NCI-H526 (cell line): ENCODE data around the gene MINDY2.
"Not testable (repeated sequence)": the region's sequence is repeated elsewhere in the genome, so short reads cannot be mapped to it uniquely, and the experiment has no call there.

Experiments
- DNase-seq, 2 experiments: peaks; one replicate each; lab custom pipeline; 2025; lab: John Stamatoyannopoulos, UW

Gene MINDY2

DNA sequence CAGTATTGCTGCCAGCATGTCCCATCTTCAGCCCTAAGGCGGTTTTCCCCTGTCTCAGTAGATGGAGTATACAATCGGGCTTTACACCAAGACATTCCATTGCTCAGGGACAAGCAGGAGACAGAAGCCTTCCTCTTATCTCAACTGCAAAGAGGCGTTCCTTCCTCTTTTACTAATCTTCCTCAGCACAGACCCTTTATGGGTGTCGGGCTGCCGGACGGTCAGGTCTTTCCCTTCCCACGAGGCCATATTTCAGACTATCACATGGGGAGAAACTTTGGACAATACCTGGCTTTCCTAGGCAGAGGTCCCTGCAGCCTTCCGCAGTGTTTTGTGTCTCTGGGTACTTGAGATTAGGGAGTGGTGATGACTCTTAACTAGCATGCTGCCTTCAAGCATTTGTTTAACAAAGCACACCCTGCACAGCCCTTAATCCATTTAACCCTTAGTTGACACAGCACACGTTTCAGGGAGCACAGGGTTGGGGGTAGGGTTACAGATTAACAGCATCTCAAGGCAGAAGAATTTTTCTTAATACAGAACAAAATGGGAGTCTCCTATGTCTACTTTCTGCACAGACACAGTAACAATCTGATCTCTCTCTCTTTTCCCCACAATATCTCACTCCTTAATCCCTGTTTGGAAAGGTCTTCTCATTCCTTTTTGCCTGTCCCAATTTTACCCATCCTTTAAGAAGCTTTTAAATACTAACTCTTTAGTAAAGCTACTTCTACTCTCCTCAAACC is 62.8 kb downstream of the MINDY2 start:
- DNase-seq = peak; percentile 43 to 53

GRCh38 chr15:58839485-58839884 is 68.4 kb downstream of the MINDY2 start:
- peak in 1 of 2 experiments; percentile 23 for DNase-seq

- no peak for DNase-seq
Measured at GRCh38 chr15:58840048-58840447, 68.9 kb downstream of the MINDY2 start.

DNA sequence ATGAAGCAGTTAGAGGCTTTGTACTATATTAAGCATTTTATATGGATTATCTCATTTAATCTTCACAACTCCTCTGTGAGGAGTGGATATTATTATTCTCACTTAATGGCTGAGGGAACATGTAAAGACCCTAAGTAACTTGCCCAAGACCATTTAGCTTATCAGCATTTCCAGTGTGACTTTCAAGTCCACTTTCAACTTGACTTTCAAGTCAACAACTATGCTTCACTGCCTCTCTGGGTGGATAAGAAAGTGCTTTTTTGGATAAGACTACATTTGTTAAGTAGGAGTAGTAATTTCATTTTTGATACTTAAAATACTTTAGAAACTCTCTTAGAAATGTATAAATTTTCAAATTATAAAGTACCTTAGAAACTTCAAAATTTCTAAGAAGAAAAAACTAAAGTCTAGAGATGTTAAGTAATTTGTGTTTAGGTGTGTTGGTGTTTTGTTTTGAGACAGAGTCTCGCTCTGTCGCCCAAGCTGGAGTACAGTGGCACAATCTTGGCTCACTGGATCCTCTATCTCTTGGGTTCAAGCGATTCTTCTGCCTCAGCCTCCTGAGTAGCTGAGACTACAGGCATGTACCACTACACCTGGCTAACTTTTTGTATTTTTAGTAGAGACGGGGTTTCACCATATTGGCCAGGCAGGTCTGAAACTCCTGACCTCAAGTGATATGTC is 71.8 kb downstream of the MINDY2 start:
- no peak for DNase-seq

DNA sequence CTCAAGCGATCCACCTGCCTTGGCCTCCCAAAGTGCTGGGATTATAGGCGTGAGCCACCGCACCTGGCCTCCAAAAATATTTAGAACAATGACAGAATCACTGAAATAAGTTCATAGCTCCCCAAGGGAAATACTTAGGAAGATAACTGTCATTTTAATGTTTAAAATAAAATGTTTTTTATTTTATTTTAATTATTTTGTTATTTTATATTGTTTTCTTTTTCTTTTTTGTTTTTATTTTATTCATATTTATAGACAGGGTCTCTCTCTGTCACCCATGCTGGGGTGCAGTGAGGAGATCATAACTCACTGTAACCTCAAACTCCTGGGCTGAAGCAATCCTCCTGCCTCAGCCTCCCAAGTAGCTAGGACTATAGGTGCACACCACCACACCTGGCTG is 80.1 kb downstream of the MINDY2 start:
- not testable (repeated sequence) for DNase-seq

DNA sequence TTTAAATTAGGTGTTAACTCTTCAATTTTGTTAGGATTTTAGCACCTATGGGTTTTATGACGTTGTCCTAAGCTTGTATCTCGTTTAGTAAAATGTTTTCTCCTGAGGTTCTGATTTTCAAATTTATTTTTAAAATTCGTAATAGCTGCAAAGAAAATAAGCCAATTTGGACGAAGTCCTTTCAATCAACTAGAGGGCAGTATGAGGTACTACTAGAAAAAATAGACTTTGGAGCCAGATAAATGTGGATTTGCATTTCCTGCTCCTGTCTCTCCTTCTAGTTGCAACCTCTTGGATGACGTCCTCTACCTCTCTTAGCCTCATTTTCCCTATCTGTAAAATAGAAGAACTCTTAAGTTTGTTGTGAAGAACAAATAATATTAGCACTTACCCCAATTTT is 81.2 kb downstream of the MINDY2 start:
- DNase-seq = peak; percentile 10 to 51

- no peak for DNase-seq
Measured at GRCh38 chr15:58854593-58854992, 83.5 kb downstream of the MINDY2 start.

DNA sequence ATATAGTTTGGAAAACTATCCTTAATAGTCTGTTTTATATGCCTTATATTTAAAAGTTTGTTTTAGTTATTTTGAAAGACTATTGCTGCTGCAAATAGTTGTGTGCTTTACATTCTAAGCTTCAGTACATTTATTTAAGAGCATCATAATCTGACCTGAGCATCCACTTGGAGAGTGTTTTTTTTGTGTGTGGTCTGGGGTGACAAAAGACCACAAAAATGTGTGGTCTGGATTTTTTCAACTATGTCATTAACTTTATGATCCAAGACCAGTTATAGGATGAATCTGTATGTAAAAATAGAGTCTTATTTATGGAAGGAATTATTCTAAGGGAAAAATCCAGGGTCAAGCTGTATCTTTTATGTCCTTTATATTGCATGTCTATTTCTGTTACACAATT is 85.0 kb downstream of the MINDY2 start:
- DNase-seq = no peak

DNA sequence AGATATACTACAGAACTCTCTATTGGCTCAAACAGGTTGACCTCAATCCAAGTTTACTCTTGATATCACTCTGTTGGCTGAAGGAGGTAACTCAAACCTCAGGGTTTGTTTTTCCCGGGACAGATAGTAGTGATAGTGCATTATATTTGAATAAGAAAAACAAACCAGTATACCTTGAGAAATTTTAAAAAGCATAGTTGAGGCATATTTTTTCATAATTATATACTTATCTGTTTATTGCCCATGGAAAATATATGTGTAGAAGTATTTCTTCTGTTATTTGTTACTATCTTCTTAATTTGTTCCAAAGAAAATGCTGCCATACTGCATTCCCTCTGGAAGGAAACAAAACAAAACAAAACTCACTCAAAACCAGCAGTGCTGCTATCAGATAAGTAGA is 85.5 kb downstream of the MINDY2 start:
- DNase-seq = not testable (repeated sequence)

DNA sequence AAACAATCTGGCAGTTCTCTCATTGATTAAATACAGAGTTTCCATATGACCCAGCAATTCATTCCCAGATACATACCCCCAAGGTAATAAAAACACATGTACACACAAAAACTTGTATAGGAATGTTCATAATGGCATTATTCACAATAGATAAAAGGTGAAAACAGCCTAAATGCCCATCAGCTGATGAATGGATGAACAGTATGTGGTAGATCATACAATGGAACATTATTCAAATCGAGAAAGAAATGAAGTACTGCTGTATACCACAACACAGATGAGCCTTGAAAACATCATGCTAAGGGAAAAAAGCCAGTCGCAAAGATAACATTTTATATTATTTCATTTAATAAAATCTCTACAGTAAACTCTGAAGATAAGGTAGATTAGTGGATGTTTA is 91.2 kb downstream of the MINDY2 start:
- DNase-seq = no peak

DNA sequence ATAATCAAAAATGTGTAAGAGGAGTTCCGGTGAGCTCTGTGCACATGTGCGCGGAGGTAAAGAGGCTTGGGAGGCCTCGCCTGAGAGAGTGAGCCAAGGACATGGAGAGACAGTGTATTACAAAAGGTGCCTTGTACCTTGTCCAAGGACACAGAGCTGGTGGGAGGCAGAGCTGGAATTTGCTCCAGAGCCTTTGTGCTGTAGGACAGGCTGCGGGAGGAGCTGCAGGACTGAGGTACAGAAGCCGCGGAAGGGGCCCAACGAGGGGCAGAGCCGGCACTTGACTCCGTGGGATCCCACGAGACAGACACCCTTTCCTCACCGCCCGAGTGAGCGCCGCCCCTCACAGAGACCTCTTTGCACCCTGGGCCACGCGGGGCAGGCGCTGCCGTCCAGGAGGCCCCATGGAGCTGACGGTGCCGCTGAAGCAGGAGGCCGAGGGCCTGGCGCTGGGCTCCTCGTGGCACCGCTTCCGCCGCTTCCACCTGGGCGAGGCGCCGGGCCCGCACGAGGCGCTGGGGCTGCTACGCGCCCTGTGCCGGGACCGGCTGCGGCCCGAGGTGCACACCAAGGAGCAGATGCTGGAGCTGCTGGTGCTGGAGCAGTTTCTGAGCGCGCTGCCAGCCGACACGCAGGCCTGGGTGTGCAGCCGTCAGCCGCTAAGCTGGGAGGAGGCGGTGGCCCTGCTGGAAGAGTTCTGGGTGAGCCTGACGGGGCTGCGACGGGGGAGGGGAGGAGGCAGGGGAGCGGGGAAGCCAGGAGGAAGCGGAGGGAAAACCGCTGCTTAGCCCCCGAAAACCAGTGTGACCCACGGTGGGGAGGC is 93.7 kb downstream of the MINDY2 start:
- no peak for DNase-seq

GRCh38 chr15:58865425-58865880 is 94.4 kb downstream of the MINDY2 start:
- no peak for DNase-seq

DNA sequence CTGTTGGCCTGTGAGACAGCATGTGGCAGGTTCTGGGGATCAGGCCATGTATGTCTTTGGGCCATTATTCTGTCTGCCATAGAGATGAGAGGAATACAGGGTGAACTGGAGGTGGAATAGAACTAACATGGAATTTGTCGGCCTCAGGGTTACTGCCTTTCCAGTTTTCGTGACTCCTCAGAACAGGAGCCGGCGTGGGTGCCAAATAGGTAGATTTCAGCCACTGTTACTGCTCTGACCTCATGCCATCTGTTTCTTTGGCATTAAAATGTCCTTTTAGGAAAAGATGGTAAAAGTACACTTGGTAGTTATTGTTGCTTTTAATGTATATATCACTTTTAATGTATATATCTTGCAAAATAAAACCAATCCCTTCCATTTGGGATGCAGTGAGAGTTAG is 96.8 kb downstream of the MINDY2 start:
- DNase-seq = no peak

DNA sequence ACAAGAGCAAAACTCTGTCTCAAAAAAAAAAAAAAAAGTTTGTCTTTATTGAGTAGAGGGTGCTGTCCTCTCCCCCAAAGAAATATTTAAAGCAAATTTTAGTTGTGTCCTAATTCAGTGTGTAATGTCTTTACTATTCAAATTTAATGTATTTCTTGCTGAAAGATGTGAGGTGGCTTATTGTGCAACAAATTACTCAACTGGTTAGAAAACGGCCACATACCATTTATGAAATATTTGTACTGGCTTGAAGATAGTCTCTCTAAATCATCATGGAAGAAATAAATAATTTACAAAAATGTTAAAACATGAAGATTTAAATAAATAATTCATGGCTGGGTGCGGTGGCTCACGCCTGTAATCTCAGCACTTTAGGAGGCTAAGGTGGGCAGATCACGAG is 99.3 kb downstream of the MINDY2 start:
- DNase-seq = no peak

DNA sequence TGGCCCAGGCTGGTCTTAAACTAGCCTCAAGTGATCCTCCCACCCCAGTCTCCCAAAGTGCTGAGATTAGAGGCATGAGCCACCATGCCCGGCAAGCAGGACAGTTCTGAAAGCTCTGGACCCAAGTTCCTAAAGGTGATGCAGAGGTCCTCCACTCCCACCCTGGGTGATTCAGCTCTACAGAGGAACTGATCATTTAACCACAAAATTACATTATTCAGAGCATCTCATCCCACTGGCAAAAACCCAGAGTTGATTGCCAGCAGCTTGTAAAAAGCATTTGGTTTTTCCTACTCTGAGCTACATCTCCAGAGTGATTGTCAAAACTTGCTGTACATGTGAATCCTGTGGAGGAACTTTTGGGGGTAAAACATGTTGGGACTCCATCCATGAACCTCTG is 102.2 kb downstream of the MINDY2 start:
- no peak for DNase-seq

DNA sequence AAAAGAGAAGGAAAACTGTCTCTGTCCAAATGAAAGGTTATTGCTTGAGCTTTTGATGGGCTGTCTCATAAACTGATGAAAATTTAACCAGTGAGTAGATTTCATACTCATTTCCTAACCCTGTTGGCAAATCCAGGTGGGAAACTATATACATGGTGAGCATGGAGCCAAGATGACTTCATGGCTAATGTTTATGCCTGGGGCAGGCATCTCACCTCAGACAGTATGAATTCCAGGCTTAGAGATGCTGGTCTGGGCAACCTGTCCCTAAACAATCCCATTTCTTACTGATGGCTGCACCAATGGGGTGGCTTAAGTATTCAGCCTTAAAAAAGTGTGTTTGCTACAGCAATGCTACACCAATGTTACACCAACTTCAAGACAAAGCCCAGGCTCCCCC is 104.2 kb downstream of the MINDY2 start:
- no peak for DNase-seq

- no peak for DNase-seq
Measured at GRCh38 chr15:58876306-58877106, 105.4 kb downstream of the MINDY2 start.

DNA sequence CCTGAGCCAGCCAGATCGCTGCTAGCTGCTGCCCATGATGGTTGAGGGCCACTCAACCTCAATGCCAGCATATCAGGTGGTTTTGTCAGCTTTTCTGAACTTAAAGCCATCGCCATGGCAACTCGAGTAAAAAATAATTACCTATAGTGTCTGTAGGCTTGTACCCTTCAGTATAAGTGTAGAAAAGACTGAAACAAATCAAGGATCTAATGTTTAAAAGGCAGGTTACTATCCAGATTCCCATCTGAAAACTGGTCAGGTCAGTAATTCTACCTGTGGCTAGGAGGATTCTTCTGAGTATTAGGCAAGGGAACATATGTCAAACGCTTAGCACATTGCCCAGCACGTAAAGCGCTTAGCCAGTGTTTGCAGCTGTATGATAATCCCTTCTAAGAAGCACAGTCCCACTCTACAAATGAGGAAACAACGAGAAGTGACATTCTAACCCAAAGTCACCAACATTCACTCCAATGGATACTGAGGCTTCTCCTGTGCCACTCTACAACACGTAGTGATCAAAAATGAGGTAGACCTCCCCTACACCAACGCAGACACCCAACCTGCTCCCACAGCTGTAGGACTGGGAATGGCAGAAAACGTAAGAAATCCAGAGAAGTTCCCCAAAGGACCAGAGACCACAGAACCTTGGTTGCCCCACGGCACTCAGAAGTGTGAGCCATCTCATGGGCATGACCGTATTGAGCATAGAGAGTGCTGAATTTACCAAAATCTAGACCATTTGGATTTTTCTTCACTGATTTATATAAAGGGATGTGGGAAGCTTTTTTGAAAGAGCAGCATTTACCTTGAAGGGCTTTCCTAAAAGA is 107.1 kb downstream of the MINDY2 start:
- no peak for DNase-seq

- no peak for DNase-seq
Measured at GRCh38 chr15:58880320-58880719, 109.2 kb downstream of the MINDY2 start.

- DNase-seq = no peak
Measured at GRCh38 chr15:58882243-58882642, 111.1 kb downstream of the MINDY2 start.

GRCh38 chr15:58883926-58884325 is 112.8 kb downstream of the MINDY2 start:
- DNase-seq = not testable (repeated sequence)
